NB4 (cell line): ENCODE data around the gene CYRIA.

Experiments
- CTCF ChIP-seq: IDR thresholded peaks from one replicate; pipeline ENCODE4 v1.5.1; 2012; ENCODE audit warnings: low read depth, low read length
- MAX ChIP-seq: IDR thresholded peaks from 2 replicates; pipeline ENCODE4 v1.6.1; 2011; ENCODE audit warnings: low read depth, low read length
- MYC ChIP-seq: IDR thresholded peaks from 2 replicates; pipeline ENCODE4 v1.6.1; 2011; ENCODE audit warnings: low read depth, low read length
- POLR2A ChIP-seq: IDR thresholded peaks from 2 replicates; pipeline ENCODE4 v1.6.1; 2011; ENCODE audit warnings: mild to moderate bottlenecking; ENCODE audit not compliant: insufficient read length; ENCODE audit errors: extremely low read depth

DNA sequence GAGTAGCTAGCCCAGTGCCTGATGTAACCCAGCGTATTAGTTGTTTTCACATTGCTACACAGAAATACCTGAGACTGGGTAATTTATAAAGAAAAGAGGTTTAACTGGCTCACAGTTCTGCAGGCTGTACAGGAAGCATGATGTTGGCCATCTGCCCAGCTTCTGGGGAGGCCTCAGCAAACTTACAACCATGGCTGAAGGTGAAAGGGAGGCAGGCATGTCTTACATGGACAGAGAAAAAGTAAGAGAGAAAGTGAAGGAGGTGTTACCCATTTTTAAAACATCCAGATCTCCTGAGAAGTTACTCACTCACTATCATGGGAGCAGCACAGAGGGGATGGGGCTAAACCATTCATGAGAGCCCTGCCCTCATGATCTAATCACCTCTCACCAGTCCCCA is 6.1 kb upstream of the CYRIA start:
- TF ChIP-seq CTCF, result no peak
- no peak for TF ChIP-seq POLR2A
- TF ChIP-seq MYC, result no peak
- TF ChIP-seq MAX, result no peak
